ACC112 (cell line): Measurements from ENCODE around the gene UNC93B1.

Experiments
- H2AFZ ChIP-seq: fragments of 200-600 bp; sonication (generic); one replicate; pipeline ENCODE4 v1.6.0; 2017; ENCODE audit warnings: antibody characterized with exemption, low read length; ENCODE audit not compliant: unreplicated experiment
- H3K27ac ChIP-seq: fragments of 200-600 bp; sonication (generic); 2 replicates; pipeline ENCODE4 v1.5.1; 2014; ENCODE audit warnings: low read depth, mild to moderate bottlenecking, antibody characterized with exemption, low read length, moderate library complexity
- H3K27me3 ChIP-seq: fragments of 200-600 bp; sonication (generic); 2 replicates; pipeline ENCODE4 v1.6.1; 2014; ENCODE audit warnings: mild to moderate bottlenecking, antibody characterized with exemption, low read length, moderate library complexity, mixed read lengths; ENCODE audit not compliant: insufficient read depth
- H3K36me3 ChIP-seq: fragments of 200-600 bp; sonication (generic); 2 replicates; pipeline ENCODE4 v1.6.1; 2016; ENCODE audit warnings: mild to moderate bottlenecking, antibody characterized with exemption, low read length, moderate library complexity, mixed read lengths; ENCODE audit not compliant: insufficient read depth
- H3K4me1 ChIP-seq: fragments of 200-600 bp; sonication (generic); one replicate; pipeline ENCODE4 v1.6.1; 2016; ENCODE audit warnings: low read length, mixed read lengths; ENCODE audit not compliant: insufficient read depth, unreplicated experiment, control insufficient read depth
- H3K4me3 ChIP-seq: fragments of 200-600 bp; sonication (generic); 2 replicates; pipeline ENCODE4 v1.5.1; 2014; ENCODE audit warnings: mild to moderate bottlenecking, low read depth, low read length
- H3K79me2 ChIP-seq: fragments of 200-600 bp; sonication (generic); one replicate; pipeline ENCODE4 v1.6.0; 2016; ENCODE audit warnings: low read length; ENCODE audit not compliant: control insufficient read depth, unreplicated experiment, insufficient read depth

The UNC93B1 gene

GRCh38 chr11:68004551-68005335 lies 846 bp upstream of the UNC93B1 start:
- Histone ChIP-seq H3K79me2 (no peaks in the 10 kb centered on the region), H3K36me3 (no peaks in the 10 kb centered on the region), H3K4me3 (peak overlapping the region; percentile 88), H3K27ac (no peak overlapping the region), H3K27me3 (no peaks in the 10 kb centered on the region), H3K4me1 (peaks cover 12% of the 10 kb centered on the region), H2AFZ (no peak overlapping the region)

GRCh38 chr11:68002938-68003845 lies 705 bp downstream of the UNC93B1 start:
- peak overlapping the region; percentile 34 for H2AFZ ChIP-seq
- H3K27me3 ChIP-seq: no peaks in the 10 kb centered on the region
- peak overlapping the region; percentile 88 for H3K4me3 ChIP-seq
- H3K27ac ChIP-seq: no peak overlapping the region
- no peaks in the 10 kb centered on the region for H3K4me1 ChIP-seq
- no peaks in the 10 kb centered on the region for H3K36me3 ChIP-seq
- H3K79me2 ChIP-seq: no peaks in the 10 kb centered on the region

- no peaks in the 10 kb centered on the region for H3K27me3 ChIP-seq
- no peaks in the 10 kb centered on the region for H3K79me2 ChIP-seq
- H2AFZ ChIP-seq: no peak overlapping the region
- H3K36me3 ChIP-seq: no peaks in the 10 kb centered on the region
- H3K4me3 ChIP-seq: peak overlapping the region; percentile 88
- no peaks in the 10 kb centered on the region for H3K4me1 ChIP-seq
- no peak overlapping the region for H3K27ac ChIP-seq
Observed at GRCh38 chr11:68002575-68002937, 1.3 kb downstream of the UNC93B1 start.

- no peaks in the 10 kb centered on the region for H3K79me2 ChIP-seq
- no peaks in the 10 kb centered on the region for H3K27me3 ChIP-seq
- no peak overlapping the region for H3K27ac ChIP-seq
- H3K4me1 ChIP-seq: no peaks in the 10 kb centered on the region
- no peak overlapping the region for H2AFZ ChIP-seq
- no peaks in the 10 kb centered on the region for H3K36me3 ChIP-seq
- no peak overlapping the region for H3K4me3 ChIP-seq
Observed at GRCh38 chr11:67999704-68000103, 4.2 kb downstream of the UNC93B1 start.

- no peaks in the 10 kb centered on the region for H3K27me3 ChIP-seq
- H3K4me3 ChIP-seq: no peak overlapping the region
- H3K79me2 ChIP-seq: no peaks in the 10 kb centered on the region
- H3K36me3 ChIP-seq: no peaks in the 10 kb centered on the region
- no peak overlapping the region for H3K27ac ChIP-seq
- no peaks in the 10 kb centered on the region for H3K4me1 ChIP-seq
- no peak overlapping the region for H2AFZ ChIP-seq
Observed at GRCh38 chr11:67999201-67999629, 4.7 kb downstream of the UNC93B1 start.

- Histone ChIP-seq H2AFZ (no peak overlapping the region), H3K79me2 (no peaks in the 10 kb centered on the region), H3K4me3 (no peak overlapping the region), H3K4me1 (no peaks in the 10 kb centered on the region), H3K36me3 (no peaks in the 10 kb centered on the region), H3K27ac (no peak overlapping the region), H3K27me3 (no peaks in the 10 kb centered on the region)
Observed at GRCh38 chr11:67998150-67999045, 5.5 kb downstream of the UNC93B1 start.

- Histone ChIP-seq H3K4me3 (no peak overlapping the region), H3K27ac (no peak overlapping the region), H2AFZ (no peak overlapping the region), H3K79me2 (no peaks in the 10 kb centered on the region), H3K27me3 (no peaks in the 10 kb centered on the region), H3K36me3 (no peaks in the 10 kb centered on the region), H3K4me1 (no peaks in the 10 kb centered on the region)
Observed at GRCh38 chr11:67997475-67997921, 6.4 kb downstream of the UNC93B1 start.

- H3K36me3 ChIP-seq: no peaks in the 10 kb centered on the region
- H3K27me3 ChIP-seq: no peaks in the 10 kb centered on the region
- H3K4me3 ChIP-seq: no peak overlapping the region
- no peak overlapping the region for H3K27ac ChIP-seq
- H3K79me2 ChIP-seq: no peaks in the 10 kb centered on the region
- no peak overlapping the region for H2AFZ ChIP-seq
- H3K4me1 ChIP-seq: no peaks in the 10 kb centered on the region
Observed at GRCh38 chr11:67996622-67997474, 7.0 kb downstream of the UNC93B1 start.

GRCh38 chr11:67996051-67996450 lies 7.8 kb downstream of the UNC93B1 start:
- no peaks in the 10 kb centered on the region for H3K4me1 ChIP-seq
- H3K4me3 ChIP-seq: no peak overlapping the region
- H2AFZ ChIP-seq: no peak overlapping the region
- no peaks in the 10 kb centered on the region for H3K36me3 ChIP-seq
- H3K27me3 ChIP-seq: no peaks in the 10 kb centered on the region
- H3K27ac ChIP-seq: no peak overlapping the region
- H3K79me2 ChIP-seq: no peaks in the 10 kb centered on the region
